Urothelium cell line (cell line): Measurements from ENCODE around the gene MLX.
"Not testable (repeated sequence)": the region's sequence is repeated elsewhere in the genome, so short reads cannot be mapped to it uniquely, and the experiment has no call there.

ENCODE experiments used
- DNase-seq: peaks from one replicate; pipeline ENCODE4 v3.0.0; 2011; ENCODE audit warnings: low spot score, mixed read lengths
- FAIRE-seq: peaks from 2 replicates; lab custom pipeline; 2011; peaks lifted over from hg19 to GRCh38; lab: Jason Lieb, UNC

The MLX gene

GRCh38 chr17:42554250-42555121 is 12.4 kb upstream of the MLX start:
- DNase-seq, result peak; percentile 89
- peak; percentile 17 for FAIRE-seq

DNA sequence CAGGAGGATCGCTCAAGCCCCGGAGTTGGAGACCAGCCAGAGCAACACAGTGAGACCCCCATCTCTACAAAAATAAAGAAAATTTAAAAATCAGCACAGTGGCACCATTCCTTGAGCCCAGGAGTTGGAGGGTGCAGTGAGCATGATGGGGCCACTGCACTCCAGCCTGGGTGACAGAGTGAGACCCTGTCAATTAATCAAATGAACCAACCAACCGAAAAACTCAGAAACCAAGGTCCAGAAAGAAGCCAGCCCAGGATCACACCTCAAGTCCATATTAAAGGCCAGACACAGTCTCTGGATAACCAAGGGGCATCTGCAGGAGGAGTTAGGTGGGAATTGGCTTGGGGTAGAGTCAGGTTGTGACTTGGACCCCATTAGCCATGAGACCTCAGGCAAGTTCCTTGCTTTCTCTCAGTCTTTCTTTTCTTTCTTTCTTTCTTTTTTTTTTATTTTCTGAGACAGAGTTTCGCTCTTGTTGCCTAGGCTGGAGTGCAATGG is 11.7 kb upstream of the MLX start:
- DNase-seq (no peak), FAIRE-seq (no peak)

DNA sequence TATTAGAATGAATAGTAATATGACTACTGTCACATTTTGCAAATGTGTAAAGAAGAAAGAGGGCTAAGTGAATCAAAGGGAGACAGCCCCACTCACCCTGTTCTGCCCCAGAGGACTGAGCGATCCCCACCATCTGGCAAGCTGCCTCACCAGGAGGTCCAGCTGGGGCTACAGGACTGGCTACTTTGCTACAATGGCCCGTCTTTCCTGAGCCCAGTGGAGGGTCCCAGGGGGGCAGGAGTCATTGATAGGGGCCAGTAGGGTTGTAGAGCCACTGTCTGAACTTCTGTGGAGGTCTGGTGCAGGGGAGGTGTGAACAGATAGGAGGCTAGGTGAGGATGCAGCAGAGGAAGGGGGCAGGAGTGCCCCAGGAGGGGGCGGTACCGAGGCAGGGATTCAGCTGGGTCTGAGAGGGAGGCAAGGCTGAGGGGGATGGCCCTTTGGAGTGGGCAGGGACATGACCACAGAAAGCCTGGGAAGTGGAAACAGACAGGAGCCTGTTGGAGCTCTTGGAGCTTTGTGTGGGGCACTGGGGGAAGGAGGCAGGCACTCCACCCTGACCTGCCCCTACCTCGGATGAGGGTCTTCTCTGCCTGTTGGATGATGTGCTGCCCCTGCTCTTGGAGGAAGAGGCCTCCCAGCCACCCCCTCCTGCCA is 10.8 kb upstream of the MLX start:
- DNase-seq, result not testable (repeated sequence)
- FAIRE-seq, result peak; percentile 74

- FAIRE-seq (no peak), DNase-seq (no peak)
Measured at GRCh38 chr17:42559075-42559474, 7.8 kb upstream of the MLX start.

GRCh38 chr17:42560246-42560645 is 6.7 kb upstream of the MLX start:
- FAIRE-seq (no peak), DNase-seq (no peak)

- DNase-seq (peak; percentile 97), FAIRE-seq (no peak)
Measured at GRCh38 chr17:42561897-42562387, 5.0 kb upstream of the MLX start, which contains the start of gene COASY. Gene COASY, plus strand, starts transcription at chr17:42562148. Its CDS starts 475 bp downstream, at chr17:42562623.

DNA sequence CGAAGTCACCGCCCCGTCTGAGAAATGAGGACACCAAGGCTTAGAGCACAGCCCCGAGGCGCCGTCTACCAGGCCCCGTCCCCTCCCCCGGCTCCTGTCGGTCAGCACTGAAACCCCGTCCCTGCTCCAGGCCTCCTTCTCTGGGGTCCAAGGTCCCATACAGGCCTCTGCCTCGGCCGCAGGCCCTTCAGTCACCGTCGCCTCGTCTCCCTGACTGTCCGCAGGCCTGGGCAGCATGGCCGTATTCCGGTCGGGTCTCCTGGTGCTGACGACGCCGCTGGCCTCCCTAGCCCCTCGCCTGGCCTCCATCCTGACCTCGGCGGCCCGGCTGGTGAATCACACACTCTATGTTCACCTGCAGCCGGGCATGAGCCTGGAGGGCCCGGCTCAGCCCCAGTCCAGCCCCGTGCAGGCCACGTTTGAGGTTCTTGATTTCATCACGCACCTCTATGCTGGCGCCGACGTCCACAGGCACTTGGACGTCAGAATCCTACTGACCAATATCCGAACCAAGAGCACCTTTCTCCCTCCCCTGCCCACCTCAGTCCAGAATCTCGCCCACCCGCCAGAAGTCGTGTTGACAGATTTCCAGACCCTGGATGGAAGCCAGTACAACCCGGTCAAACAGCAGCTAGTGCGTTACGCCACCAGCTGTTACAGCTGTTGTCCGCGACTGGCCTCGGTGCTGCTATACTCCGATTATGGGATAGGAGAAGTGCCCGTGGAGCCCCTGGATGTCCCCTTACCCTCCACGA is 4.3 kb upstream of the MLX start:
- DNase-seq, result no peak
- no peak for FAIRE-seq

GRCh38 chr17:42563143-42563509 is 3.8 kb upstream of the MLX start:
- no peak for FAIRE-seq
- no peak for DNase-seq

GRCh38 chr17:42563543-42563942 is 3.4 kb upstream of the MLX start:
- no peak for FAIRE-seq
- no peak for DNase-seq

- FAIRE-seq (no peak), DNase-seq (no peak)
Measured at GRCh38 chr17:42563950-42564349, 3.0 kb upstream of the MLX start.

DNA sequence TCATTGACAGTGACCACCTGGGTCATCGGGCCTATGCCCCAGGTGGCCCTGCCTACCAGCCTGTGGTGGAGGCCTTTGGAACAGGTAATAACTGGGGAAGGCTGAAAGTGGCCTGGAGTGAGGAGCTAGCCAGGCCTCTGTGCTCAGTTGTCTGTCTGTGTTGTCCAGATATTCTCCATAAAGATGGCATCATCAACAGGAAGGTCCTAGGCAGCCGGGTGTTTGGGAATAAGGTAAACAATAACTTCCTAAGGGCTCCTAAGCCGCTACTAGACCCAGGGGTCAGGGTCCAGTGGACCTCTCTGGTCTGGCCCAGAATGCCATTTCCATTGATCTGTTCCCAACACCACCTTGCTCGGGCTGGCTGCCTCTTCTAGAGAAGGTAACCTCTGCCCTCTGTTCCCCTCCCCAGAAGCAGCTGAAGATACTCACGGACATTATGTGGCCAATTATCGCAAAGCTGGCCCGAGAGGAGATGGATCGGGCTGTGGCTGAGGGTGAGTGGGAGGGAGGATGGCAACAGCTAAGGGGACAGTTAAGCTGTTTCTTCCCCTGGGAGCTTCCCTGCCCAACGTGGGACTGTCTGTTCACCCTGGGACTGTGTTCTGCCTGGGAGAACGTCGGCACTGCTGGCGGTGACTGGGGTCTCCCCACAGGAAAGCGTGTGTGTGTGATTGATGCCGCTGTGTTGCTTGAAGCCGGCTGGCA is 1.9 kb upstream of the MLX start:
- DNase-seq, result no peak
- FAIRE-seq, result no peak

- DNase-seq (no peak), FAIRE-seq (no peak)
Measured at GRCh38 chr17:42565523-42566214, 1.2 kb upstream of the MLX start.

DNA sequence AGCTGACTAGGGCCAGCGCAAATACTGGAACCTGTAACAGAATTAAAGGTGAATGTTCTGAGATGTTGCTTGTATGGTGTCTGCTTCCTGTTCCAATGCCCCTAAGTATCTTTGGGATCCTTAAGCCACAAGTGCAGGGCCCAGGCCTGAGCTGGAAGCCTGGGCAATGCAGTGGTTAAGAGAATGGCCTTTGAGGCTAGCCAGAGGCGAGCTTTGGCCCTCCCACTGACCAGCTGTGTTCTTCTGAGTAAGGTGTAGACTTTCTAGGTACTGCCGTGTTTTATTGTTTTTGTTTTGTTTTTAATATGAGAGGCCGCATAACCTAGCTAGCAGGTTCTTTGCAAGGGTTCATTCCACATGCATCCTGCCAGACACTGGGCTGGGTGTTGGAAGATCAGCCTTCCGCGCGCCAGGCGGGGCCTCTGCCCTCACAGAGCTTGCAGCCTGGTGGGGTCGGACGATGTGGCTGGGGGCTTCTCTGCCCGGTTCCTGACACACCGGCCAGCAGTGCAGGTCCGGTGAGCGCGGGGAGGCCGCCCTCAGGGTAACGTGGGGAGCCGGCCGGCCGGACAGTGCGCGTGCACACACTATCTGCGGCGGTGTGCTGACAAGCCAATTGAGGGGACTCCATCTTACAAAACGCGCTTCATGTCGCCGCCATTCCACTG is 551 bp upstream of the MLX start:
- FAIRE-seq (no peak), DNase-seq (no peak)

DNA sequence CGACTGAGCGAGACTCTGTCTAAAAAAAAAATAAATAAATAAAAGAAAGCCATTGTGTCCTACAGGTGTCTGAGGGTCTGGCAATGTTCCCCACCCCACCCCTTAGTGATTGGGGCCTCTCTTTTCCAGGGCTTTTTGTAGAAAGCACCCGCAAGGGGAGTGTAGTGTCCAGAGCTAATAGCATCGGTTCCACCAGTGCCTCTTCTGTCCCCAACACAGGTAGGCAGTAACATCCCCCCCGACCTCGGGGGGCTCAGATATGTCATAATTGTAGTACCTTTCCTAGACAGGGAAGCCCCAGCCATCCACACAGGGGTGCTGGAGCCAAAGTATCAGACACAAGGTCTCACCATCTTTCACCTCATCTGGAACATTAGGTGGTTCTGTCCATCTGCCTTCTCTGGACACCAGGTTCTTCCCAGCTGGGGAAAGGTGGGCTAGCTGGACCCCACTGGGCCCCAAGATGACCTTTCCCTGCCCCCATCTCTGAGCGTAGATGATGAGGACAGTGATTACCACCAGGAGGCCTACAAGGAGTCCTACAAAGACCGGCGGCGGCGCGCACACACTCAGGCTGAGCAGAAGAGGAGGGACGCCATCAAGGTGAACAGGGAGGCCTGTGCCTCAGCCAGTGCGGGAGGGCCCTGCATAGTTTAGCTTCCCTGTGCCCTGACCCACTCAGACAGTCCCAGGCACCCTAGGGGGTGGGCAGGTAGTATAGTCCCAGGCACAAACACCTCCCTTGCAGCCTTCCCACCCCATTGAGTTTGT is 1.6 kb downstream of the MLX start:
- peak; percentile 20 for FAIRE-seq
- no peak for DNase-seq

- FAIRE-seq, result no peak
- DNase-seq, result no peak
Measured at GRCh38 chr17:42571435-42572225, 4.7 kb downstream of the MLX start.

DNA sequence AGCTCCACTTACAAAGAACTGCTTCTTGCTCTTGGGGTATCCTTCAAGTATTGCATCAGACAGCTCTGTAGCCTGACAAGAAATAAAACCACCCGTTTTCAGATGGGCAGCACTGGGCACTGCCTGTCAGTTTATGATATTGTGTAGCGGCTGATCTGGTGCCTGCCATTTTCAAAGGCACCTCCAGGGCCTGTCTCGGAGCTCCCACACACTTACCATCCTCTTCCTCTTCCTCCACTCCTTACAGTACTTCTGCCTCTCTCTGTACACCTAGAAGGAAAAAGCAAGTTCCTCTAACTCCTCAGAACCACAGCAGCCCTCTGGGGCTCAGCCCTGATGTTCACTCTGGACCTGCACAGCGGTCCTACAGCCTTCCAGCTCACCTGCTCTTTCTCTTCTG is 6.2 kb downstream of the MLX start:
- no peak for FAIRE-seq
- no peak for DNase-seq

DNA sequence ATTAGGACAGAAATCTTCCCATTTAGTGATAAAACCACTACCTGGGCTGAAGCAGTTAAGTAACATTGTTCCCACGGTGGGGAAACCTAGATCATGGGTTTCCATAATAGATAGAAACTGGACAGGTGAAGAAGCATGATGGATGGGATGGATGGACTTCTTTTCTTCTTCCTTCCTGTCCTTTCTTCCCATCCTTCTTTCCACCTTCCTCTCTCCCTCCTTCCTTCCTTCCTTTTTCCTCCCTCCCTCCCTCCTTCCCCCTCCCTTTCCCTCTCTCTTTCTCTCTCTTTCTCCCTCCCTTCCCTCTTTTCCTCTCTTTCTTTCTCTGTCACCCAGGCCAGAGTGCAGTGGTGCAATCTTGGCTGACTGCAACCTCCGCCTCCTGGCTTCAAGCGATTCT is 7.6 kb downstream of the MLX start:
- FAIRE-seq (no peak), DNase-seq (no peak)

DNA sequence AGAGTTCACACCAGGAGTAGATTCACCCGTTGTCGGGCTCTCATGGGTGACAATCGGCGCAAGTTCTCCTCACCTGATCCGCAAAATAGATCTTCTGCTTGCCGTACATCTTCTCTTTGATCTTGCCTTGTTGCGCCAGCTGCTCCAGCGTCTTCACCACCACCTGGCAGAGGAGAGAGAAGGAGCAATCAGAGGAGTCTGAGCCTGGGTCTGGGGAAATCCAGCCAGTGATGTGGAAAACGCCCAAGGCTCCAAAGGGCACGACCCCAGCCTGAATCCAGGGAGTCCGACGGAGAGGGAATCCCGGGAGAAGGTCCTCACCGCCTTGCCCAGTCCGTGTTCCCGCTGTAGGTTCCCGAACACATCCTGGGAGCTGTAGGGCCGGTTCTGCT is 10.2 kb downstream of the MLX start:
- FAIRE-seq, result no peak
- DNase-seq, result no peak
